Glutamatergic neuron (in vitro differentiated cells): ENCODE data around the gene CSNK1D. TPM values are rescaled to one million over a fixed set of nuclear protein-coding genes. Genes with fewer than 3 reads are reported as not detected.

Source experiments
- DNase-seq: peaks from one replicate; pipeline ENCODE4 v3.0.0; 2022
- H3K27ac Mint-ChIP-seq: one replicate; pipeline ENCODE4 v1.8.0; 2020; ENCODE audit warnings: mild to moderate bottlenecking, mixed read lengths, inconsistent platforms; ENCODE audit not compliant: unreplicated experiment
- H3K27me3 Mint-ChIP-seq: one replicate; pipeline ENCODE4 v1.8.0; 2020; ENCODE audit warnings: mild to moderate bottlenecking, moderate library complexity, mixed read lengths, inconsistent platforms; ENCODE audit not compliant: unreplicated experiment
- H3K36me3 Mint-ChIP-seq: one replicate; pipeline ENCODE4 v1.8.0; 2020; ENCODE audit warnings: mild to moderate bottlenecking, mixed read lengths, inconsistent platforms; ENCODE audit not compliant: unreplicated experiment
- H3K4me1 Mint-ChIP-seq: one replicate; pipeline ENCODE4 v1.8.0; 2020; ENCODE audit warnings: mild to moderate bottlenecking, low read depth, mixed read lengths, inconsistent platforms; ENCODE audit not compliant: unreplicated experiment
- H3K4me3 Mint-ChIP-seq: one replicate; pipeline ENCODE4 v1.8.0; 2020; ENCODE audit warnings: mild to moderate bottlenecking, mixed read lengths, inconsistent platforms; ENCODE audit not compliant: unreplicated experiment
- H3K9me3 Mint-ChIP-seq: one replicate; pipeline ENCODE4 v1.8.0; 2020; ENCODE audit warnings: mild to moderate bottlenecking, moderate library complexity, mixed read lengths, inconsistent platforms; ENCODE audit not compliant: unreplicated experiment
- total RNA-seq: library from RNA; stranded (reverse); fragmentation: NEBNext Ultra II Directional; extraction: Animal tissue kit (Norgen Biotek cat#: 25700); gene quantifications from one replicate; pipeline ENCODE4 v1.2.1, GENCODE V29; 2021; ENCODE audit not compliant: unreplicated experiment
- TF ChIP-seq, protein P1 (sequence below): fragments of 200-600 bp; sonication (generic); IDR thresholded peaks from one replicate; pipeline ENCODE4 v1.5.0; 2021; ENCODE audit not compliant: partially characterized antibody, unreplicated experiment

Gene CSNK1D
- total RNA-seq, 1 donor from 2014 or later: 211 TPM

DNA sequence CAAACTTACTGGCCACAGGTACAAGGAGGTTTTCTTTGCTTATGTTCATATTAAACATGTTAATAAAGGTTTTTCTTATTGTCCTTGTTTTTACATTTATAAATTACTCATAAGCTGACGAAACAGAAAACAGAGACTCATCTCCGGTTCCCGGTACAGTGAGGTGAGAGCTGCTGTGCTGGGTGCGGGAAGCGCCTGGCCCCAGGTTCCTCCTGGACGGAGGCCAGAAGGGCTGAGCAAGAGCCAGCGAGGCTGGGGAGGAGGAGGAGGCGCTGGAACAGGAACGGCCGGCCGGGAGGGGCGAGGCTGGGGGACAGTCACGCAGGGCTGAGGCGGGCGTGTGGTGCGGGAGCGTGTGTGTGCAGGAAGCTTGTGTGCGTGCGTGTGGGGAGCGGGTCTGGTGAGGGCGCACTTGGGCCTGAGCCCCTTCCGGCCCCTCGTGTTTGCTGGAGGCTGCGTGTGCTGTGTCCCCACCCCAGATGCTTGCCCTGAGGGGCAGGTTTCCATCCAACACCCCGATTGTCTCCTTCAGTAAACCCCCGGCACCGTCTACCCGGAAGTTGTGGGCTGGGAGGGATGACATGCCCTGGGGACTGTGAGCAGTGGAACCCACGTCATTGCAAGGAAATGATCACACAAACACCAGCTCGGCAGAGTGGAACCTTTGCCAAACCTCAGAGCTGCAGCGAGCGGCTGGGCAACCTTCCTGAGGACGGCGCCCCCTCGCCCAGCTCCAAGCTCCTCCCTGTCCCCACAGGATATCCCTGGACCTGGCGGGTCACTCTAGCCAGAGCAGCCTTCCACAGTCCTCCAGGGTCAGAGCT is 24.4 kb upstream of the CSNK1D start:
- DNase-seq: no peak
- Mint-ChIP-seq H3K27ac (no peak overlapping the region), H3K4me3 (no peak overlapping the region)

DNA sequence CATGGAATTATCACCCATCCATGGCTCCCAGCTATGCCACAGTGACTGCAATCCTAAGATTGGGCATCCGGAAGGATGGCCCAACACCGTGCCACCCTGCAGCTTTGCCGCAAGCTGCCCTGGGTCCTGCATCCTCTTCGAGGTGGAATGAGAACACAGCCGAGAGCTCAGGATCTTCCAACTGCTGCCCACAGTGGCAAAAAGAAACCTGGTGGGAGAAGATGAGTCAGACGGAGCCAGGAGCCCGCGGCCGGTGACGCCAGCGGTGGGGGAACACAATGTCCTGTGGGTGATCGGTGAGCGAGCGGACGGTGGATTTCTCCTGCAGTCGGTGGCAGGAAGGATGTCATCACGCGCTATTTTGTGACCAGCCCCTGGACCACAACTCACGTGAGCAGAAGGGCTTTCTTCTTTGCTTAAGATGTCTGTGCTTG is 23.8 kb upstream of the CSNK1D start:
- Mint-ChIP-seq H3K36me3 (no peaks in the 10 kb centered on the region), H3K9me3 (peaks cover 8% of the 10 kb centered on the region), H3K4me3 (no peak overlapping the region), H3K27me3 (peaks cover 3% of the 10 kb centered on the region), H3K4me1 (peaks cover 7% of the 10 kb centered on the region), H3K27ac (no peak overlapping the region)
- no peak for DNase-seq
- TF ChIP-seq, protein P1, sequence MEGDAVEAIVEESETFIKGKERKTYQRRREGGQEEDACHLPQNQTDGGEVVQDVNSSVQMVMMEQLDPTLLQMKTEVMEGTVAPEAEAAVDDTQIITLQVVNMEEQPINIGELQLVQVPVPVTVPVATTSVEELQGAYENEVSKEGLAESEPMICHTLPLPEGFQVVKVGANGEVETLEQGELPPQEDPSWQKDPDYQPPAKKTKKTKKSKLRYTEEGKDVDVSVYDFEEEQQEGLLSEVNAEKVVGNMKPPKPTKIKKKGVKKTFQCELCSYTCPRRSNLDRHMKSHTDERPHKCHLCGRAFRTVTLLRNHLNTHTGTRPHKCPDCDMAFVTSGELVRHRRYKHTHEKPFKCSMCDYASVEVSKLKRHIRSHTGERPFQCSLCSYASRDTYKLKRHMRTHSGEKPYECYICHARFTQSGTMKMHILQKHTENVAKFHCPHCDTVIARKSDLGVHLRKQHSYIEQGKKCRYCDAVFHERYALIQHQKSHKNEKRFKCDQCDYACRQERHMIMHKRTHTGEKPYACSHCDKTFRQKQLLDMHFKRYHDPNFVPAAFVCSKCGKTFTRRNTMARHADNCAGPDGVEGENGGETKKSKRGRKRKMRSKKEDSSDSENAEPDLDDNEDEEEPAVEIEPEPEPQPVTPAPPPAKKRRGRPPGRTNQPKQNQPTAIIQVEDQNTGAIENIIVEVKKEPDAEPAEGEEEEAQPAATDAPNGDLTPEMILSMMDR: no peak

More for the DNA sequence above, 24.4 kb upstream of the CSNK1D start:
- H3K9me3 Mint-ChIP-seq: peaks cover 8% of the 10 kb centered on the region
- TF ChIP-seq, protein P1: no peak
- H3K4me1 Mint-ChIP-seq: peaks cover 8% of the 10 kb centered on the region
- peaks cover 3% of the 10 kb centered on the region for H3K27me3 Mint-ChIP-seq
- no peaks in the 10 kb centered on the region for H3K36me3 Mint-ChIP-seq

DNA sequence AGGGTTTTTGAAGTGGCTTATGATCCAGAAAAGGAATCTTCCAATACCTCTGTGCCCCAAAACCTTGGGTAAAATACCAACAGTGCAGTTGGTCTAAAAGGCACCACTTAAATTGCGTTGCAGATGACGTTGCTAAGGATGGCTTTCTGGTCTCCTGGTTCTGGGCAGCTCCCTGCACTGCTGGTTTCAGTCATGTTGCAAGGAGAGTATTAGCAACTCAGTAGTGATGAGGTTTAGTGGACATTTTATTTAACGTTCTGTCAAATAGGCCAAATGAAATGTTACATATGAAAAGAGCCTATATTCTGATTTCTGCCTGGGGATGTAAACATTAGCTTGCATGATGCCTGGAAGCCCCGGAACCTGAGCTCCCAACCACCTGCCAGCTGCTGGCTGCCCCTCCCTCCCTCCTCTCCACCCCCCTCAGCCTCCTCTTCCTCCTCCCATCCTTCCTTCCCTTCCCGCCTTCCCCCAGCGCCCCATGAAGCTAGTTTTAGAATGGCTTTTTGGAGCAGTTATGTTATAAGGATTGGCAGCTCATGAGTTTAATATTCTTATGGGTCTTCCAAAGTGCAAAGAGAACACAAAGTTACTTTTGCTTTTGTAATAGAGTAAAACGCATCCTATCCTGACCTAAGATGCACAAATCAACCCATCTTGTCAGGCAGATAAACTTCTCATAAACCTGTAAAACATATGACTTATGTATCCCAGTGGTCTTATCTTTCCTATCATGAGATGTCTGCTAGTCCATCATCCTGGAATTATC is 23.2 kb upstream of the CSNK1D start:
- H3K4me1 Mint-ChIP-seq: peaks cover 6% of the 10 kb centered on the region
- no peak for DNase-seq
- TF ChIP-seq, protein P1: no peak
- H3K4me3 Mint-ChIP-seq: no peak overlapping the region
- peaks cover 8% of the 10 kb centered on the region for H3K9me3 Mint-ChIP-seq
- H3K27ac Mint-ChIP-seq: no peak overlapping the region
- peaks cover 3% of the 10 kb centered on the region for H3K27me3 Mint-ChIP-seq
- H3K36me3 Mint-ChIP-seq: no peaks in the 10 kb centered on the region

DNA sequence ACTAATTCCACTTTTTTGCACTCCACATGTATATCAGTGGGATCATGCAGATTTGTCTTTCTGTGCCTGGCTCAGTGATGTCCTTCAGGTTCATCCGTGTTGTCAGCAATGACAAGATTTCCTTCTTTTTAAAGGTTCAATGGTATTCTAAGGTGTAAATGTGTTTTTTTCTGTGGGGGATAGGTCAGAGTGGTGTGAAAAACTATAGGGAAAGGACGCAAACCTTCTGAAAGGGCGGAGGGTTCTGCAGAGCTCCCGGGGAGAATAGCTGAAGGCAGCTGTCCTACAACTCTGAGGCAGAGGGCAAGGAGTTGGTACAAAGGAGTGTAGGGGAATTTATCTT is 21.9 kb upstream of the CSNK1D start:
- H3K36me3 Mint-ChIP-seq: no peaks in the 10 kb centered on the region
- no peak overlapping the region for H3K27ac Mint-ChIP-seq
- TF ChIP-seq, protein P1: no peak
- H3K9me3 Mint-ChIP-seq: peaks cover 8% of the 10 kb centered on the region
- H3K4me1 Mint-ChIP-seq: peaks cover 6% of the 10 kb centered on the region
- H3K4me3 Mint-ChIP-seq: no peak overlapping the region
- H3K27me3 Mint-ChIP-seq: peaks cover 3% of the 10 kb centered on the region
- no peak for DNase-seq
